CD14-positive monocyte (primary cell): ENCODE data around the gene NABP1. TPM values are rescaled to one million over a fixed set of nuclear protein-coding genes. Genes with fewer than 3 reads are reported as not detected.

Experiments used
- DNase-seq, 3 donors: peaks; one replicate each; pipeline ENCODE4 v3.0.0-alpha.2; 2011 to 2022
- H2AFZ ChIP-seq: 2 replicates; pipeline ENCODE4 v1.6.0; 2012; ENCODE audit warnings: mild to moderate bottlenecking, low read depth, low read length, inconsistent platforms; ENCODE audit not compliant: insufficient read depth, poor library complexity, severe bottlenecking
- H3K27ac ChIP-seq, 2 donors: 1 replicate in 1 of 2; 2 replicates in 1 of 2; pipeline ENCODE4 v1.5.1; 2012 to 2013; ENCODE audit warnings: low read length in 2 of 2, control low read depth in 1 of 2, inconsistent platforms in 1 of 2, low read depth in 1 of 2, mild to moderate bottlenecking in 1 of 2
- H3K27me3 ChIP-seq, 2 donors: one replicate each; pipeline versions ENCODE4 v1.6.0 to v1.6.1; 2011 to 2013; ENCODE audit warnings: low read length in 2 of 2; ENCODE audit not compliant: control insufficient read depth in 2 of 2, insufficient read depth in 2 of 2
- H3K36me3 ChIP-seq, 2 donors: replicated peaks in 1 of 2; 1 replicate in 1 of 2; 2 replicates in 1 of 2; pipeline versions ENCODE4 v1.5.1 to v1.6.1; 2012 to 2013; ENCODE audit warnings: low read length in 2 of 2, control low read depth in 1 of 2, inconsistent platforms in 1 of 2, mild to moderate bottlenecking in 1 of 2; ENCODE audit not compliant: insufficient read depth in 2 of 2, control insufficient read depth in 1 of 2
- H3K4me1 ChIP-seq, 2 donors: 1 replicate in 1 of 2; 2 replicates in 1 of 2; pipeline versions ENCODE4 v1.5.1 to v1.6.1; 2012 to 2013; ENCODE audit warnings: low read length in 2 of 2, control low read depth in 1 of 2, inconsistent platforms in 1 of 2, mild to moderate bottlenecking in 1 of 2, moderate library complexity in 1 of 2; ENCODE audit not compliant: insufficient read depth in 2 of 2, control insufficient read depth in 1 of 2
- H3K4me2 ChIP-seq: replicated peaks from 2 replicates; pipeline ENCODE3; 2012; ENCODE audit warnings: low read length, moderate library complexity, mild to moderate bottlenecking; ENCODE audit not compliant: poor library complexity, severe bottlenecking; ENCODE audit errors: extremely low read depth
- H3K4me3 ChIP-seq, 3 experiments: fragments of 200-600 bp in 1 of 3; sonication (generic) in 1 of 3; replicated peaks in 1 of 3; 1 replicate in 2 of 3; 2 replicates in 1 of 3; pipeline ENCODE4 v1.5.1; 2011 to 2013; ENCODE audit warnings: low read length in 3 of 3, mild to moderate bottlenecking in 3 of 3, control low read depth in 2 of 3, low read depth in 2 of 3, inconsistent platforms in 1 of 3, moderate library complexity in 1 of 3
- H3K79me2 ChIP-seq: 2 replicates; pipeline ENCODE4 v1.6.0; 2012; ENCODE audit warnings: mild to moderate bottlenecking, control low read depth, inconsistent platforms, low read length, moderate library complexity; ENCODE audit not compliant: insufficient read depth
- H3K9ac ChIP-seq: 2 replicates; pipeline ENCODE4 v1.6.0; 2017; ENCODE audit warnings: low read length, mild to moderate bottlenecking; ENCODE audit not compliant: insufficient read depth, poor library complexity, severe bottlenecking
- H3K9me3 ChIP-seq, 2 donors: replicated peaks in 1 of 2; 1 replicate in 1 of 2; 2 replicates in 1 of 2; pipeline versions ENCODE4 v1.5.1 to v1.6.1; 2012 to 2013; ENCODE audit warnings: low read length in 2 of 2, control low read depth in 1 of 2; ENCODE audit not compliant: control insufficient read depth in 1 of 2, insufficient read depth in 1 of 2
- H4K20me1 ChIP-seq: 2 replicates; pipeline ENCODE4 v1.6.0; 2012; ENCODE audit warnings: mild to moderate bottlenecking, low read length, control low read depth, moderate library complexity; ENCODE audit not compliant: insufficient read depth
- H3K27ac Mint-ChIP-seq, 7 donors: one replicate each; pipeline ENCODE4 v1.8.0; 2020; ENCODE audit warnings: mild to moderate bottlenecking in 7 of 7, mixed read lengths in 7 of 7, moderate library complexity in 6 of 7, inconsistent platforms in 2 of 7
- H3K27me3 Mint-ChIP-seq, 3 donors: one replicate each; pipeline ENCODE4 v1.8.0; 2021 to 2022; ENCODE audit warnings: low read depth in 3 of 3, mild to moderate bottlenecking in 3 of 3, mixed read lengths in 3 of 3, moderate library complexity in 3 of 3, inconsistent platforms in 1 of 3
- H3K36me3 Mint-ChIP-seq, 2 donors: one replicate each; pipeline ENCODE4 v1.8.0; 2020; ENCODE audit warnings: mixed read lengths in 2 of 2, inconsistent platforms in 1 of 2, mild to moderate bottlenecking in 1 of 2
- H3K4me1 Mint-ChIP-seq: one replicate; pipeline ENCODE4 v1.8.0; 2020; ENCODE audit warnings: mild to moderate bottlenecking, mixed read lengths
- H3K4me3 Mint-ChIP-seq, 2 donors: one replicate each; pipeline ENCODE4 v1.8.0; 2020; ENCODE audit warnings: mild to moderate bottlenecking in 2 of 2, mixed read lengths in 2 of 2, moderate library complexity in 1 of 2
- H3K9me3 Mint-ChIP-seq, 7 donors: one replicate each; pipeline ENCODE4 v1.8.0; 2020 to 2022; ENCODE audit warnings: mixed read lengths in 7 of 7, mild to moderate bottlenecking in 6 of 7, moderate library complexity in 6 of 7, inconsistent platforms in 2 of 7
- CTCF ChIP-seq: fragments of 200-600 bp; IDR thresholded peaks from one replicate; pipeline ENCODE4 v1.8.0; 2022; ENCODE audit warnings: antibody characterized with exemption, mild to moderate bottlenecking
- WGBS: methylation state at CpG from one replicate; pipeline ENCODE4 v1.1.5; 2013; ENCODE audit warnings: missing lambda C conversion rate; ENCODE audit not compliant: insufficient coverage; 5-methylcytosine and 5-hydroxymethylcytosine counted together
- intact Hi-C, 2 donors: fragments of 100-400 bp; cut with micrococcal nuclease; formaldehyde crosslinking; loops; one replicate each; pipeline versions ENCODE4 v1.15.0 to v1.15.1; 2023
- polyA plus RNA-seq, 3 donors: library from polyadenylated mRNA; depleted of rRNA in 1 of 3; unstranded in 2 of 3; stranded (reverse) in 1 of 3; fragments of 300-500 nt in 2 of 3; fragments of >200 nt in 1 of 3; fragmentation: Illumina TruSeq in 2 of 3; gene quantifications; 1 replicate in 2 of 3; 2 replicates in 1 of 3; pipeline ENCODE4 v1.2.3, GENCODE V29; 2012 to 2021

The NABP1 gene
- polyA plus RNA-seq, 3 donors: 8.0 to 20.7 (median 13.3) TPM

- Histone ChIP-seq H3K9me3 (no peaks in the 10 kb centered on the region), H3K9ac (no peak overlapping the region), H3K4me1 (no peaks in the 10 kb centered on the region), H3K27ac (no peak overlapping the region), H3K79me2 (no peaks in the 10 kb centered on the region), H3K4me3 (no peak overlapping the region), H3K36me3 (no peaks in the 10 kb centered on the region), H4K20me1 (no peaks in the 10 kb centered on the region), H2AFZ (no peak overlapping the region), H3K27me3 (no peaks in the 10 kb centered on the region), H3K4me2 (no peak overlapping the region)
- no CpG with 5 or more reads among the region's 1 CpG for WGBS
- Mint-ChIP-seq H3K27ac (no peak overlapping the region), H3K4me1 (no peaks in the 10 kb centered on the region), H3K4me3 (no peak overlapping the region), H3K36me3 (peaks cover 0 to 1% of the 10 kb centered on the region in 2 donors), H3K9me3 (peaks cover 0 to 3% (median 0%) of the 10 kb centered on the region in 7 donors), H3K27me3 (peaks cover 1 to 2% (median 2%) of the 10 kb centered on the region in 3 donors)
- TF ChIP-seq CTCF: no peak
- DNase-seq: no peak
- intact Hi-C loops: no loop called here
Observed at GRCh38 chr2:191705701-191706100, 27.8 kb downstream of the NABP1 start.

DNA sequence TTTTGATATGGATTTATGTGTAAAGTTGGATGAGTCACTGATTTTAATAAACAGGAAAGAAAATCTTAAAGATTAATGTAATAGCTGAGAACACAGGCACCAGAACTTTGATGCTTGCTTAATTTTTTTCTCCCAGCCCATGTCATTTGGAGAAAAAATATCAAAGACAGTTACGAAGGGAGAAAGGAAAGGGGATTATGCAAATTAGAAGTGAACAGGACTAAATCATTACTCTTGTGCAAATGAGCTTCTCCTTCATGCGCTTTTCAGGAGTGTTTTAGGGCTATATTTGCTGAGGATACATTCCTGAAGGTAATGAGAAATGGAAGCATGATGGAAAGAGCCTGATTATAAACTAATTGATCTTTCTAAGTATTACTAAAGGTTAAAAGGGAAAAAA lies 28.9 kb downstream of the NABP1 start:
- H3K4me3 ChIP-seq: no peak overlapping the region
- H3K9me3 ChIP-seq: no peaks in the 10 kb centered on the region
- no peak overlapping the region for H3K9ac ChIP-seq
- no peaks in the 10 kb centered on the region for H3K4me1 Mint-ChIP-seq
- WGBS: no CpG with 5 or more reads among the region's 2 CpGs
- H3K27me3 Mint-ChIP-seq: peaks cover 0 to 2% (median 0%) of the 10 kb centered on the region in 3 donors
- H3K79me2 ChIP-seq: no peaks in the 10 kb centered on the region
- no peak overlapping the region for H3K27ac Mint-ChIP-seq
- no peak overlapping the region for H2AFZ ChIP-seq
- no peak for DNase-seq
- no peaks in the 10 kb centered on the region for H4K20me1 ChIP-seq
- no peak overlapping the region for H3K4me3 Mint-ChIP-seq
- H3K4me1 ChIP-seq: no peaks in the 10 kb centered on the region
- H3K36me3 ChIP-seq: no peaks in the 10 kb centered on the region
- intact Hi-C loops: no loop called here
- no peak overlapping the region for H3K4me2 ChIP-seq
- H3K27me3 ChIP-seq: no peaks in the 10 kb centered on the region
- H3K9me3 Mint-ChIP-seq: peaks cover 0 to 3% (median 0%) of the 10 kb centered on the region in 7 donors
- H3K27ac ChIP-seq: no peak overlapping the region
- peaks cover 0 to 1% of the 10 kb centered on the region in 2 donors for H3K36me3 Mint-ChIP-seq
- no peak for TF ChIP-seq CTCF
